Heart left ventricle (tissue), 16 donors: Measurements from ENCODE around the gene MAK. TPM values are rescaled to one million over a fixed set of nuclear protein-coding genes. Genes with fewer than 3 reads are reported as not detected.

Experiments
- ATAC-seq, 4 donors: fragments of 200-7000 bp; cut with Tn5 transposase; one replicate each; pipeline ENCODE4 v1.9.1; 2020 to 2022; ENCODE audit warnings: moderate library complexity in 4 of 4, mild to moderate bottlenecking in 3 of 4, moderate number of reproducible peaks in 1 of 4
- DNase-seq, 5 donors: peaks; one replicate each; pipeline ENCODE4 v3.0.0-alpha.2; 2020
- H3K27ac ChIP-seq, 12 donors: fragments of 200-600 bp; sonication (generic) in 4 of 12; one replicate each; pipeline versions ENCODE4 v1.5.0 to v1.8.0; 2016 to 2022; ENCODE audit warnings: mild to moderate bottlenecking in 2 of 12
- H3K27me3 ChIP-seq, 9 donors: fragments of 200-600 bp; sonication (generic) in 2 of 9; one replicate each; pipeline versions ENCODE4 v1.5.1 to v1.8.0; 2016 to 2022; ENCODE audit warnings: mild to moderate bottlenecking in 3 of 9
- H3K36me3 ChIP-seq, 9 donors: fragments of 200-600 bp; sonication (generic) in 2 of 9; one replicate each; pipeline versions ENCODE4 v1.5.0 to v1.8.0; 2018 to 2022; ENCODE audit warnings: mild to moderate bottlenecking in 2 of 9
- H3K4me1 ChIP-seq, 12 donors: fragments of 200-600 bp; sonication (generic) in 4 of 12; one replicate each; pipeline versions ENCODE4 v1.5.0 to v1.8.0; 2016 to 2022; ENCODE audit warnings: mild to moderate bottlenecking in 3 of 12
- H3K4me3 ChIP-seq, 12 donors: fragments of 200-600 bp; sonication (generic) in 4 of 12; one replicate each; pipeline versions ENCODE4 v1.5.0 to v1.8.0; 2017 to 2022; ENCODE audit warnings: mild to moderate bottlenecking in 9 of 12, moderate library complexity in 4 of 12
- H3K9me3 ChIP-seq, 12 donors: fragments of 200-600 bp; sonication (generic) in 4 of 12; one replicate each; pipeline versions ENCODE4 v1.5.0 to v1.8.0; 2016 to 2022; ENCODE audit warnings: mild to moderate bottlenecking in 1 of 12
- CTCF ChIP-seq, 12 donors: fragments of 200-600 bp; sonication (generic) in 4 of 12; IDR thresholded peaks; one replicate each; pipeline versions ENCODE4 v1.5.0 to v1.8.0; 2018 to 2022; ENCODE audit warnings: antibody characterized with exemption in 12 of 12, mild to moderate bottlenecking in 5 of 12
- POLR2A ChIP-seq, 2 donors: fragments of 450-650 bp; IDR thresholded peaks; one replicate each; pipeline ENCODE4 v1.6.1; 2017; ENCODE audit warnings: antibody characterized with exemption in 2 of 2, mild to moderate bottlenecking in 2 of 2, moderate library complexity in 2 of 2
- WGBS, 4 donors: extraction: QIAGEN DNeasy Blood & Tissue Kit in 2 of 4; methylation state at CpG; one replicate each; pipeline versions ENCODE4 v1.1.5 to v1.1.7; 2013 to 2018; 5-methylcytosine and 5-hydroxymethylcytosine counted together
- intact Hi-C, 10 donors: fragments of 100-400 bp; cut with DNase I; formaldehyde crosslinking; loops; one replicate each; pipeline versions ENCODE4 v1.11.1 to v1.14.2; 2022
- polyA plus RNA-seq, 2 donors: library from polyadenylated mRNA; stranded (reverse); fragments of 200-250 nt; gene quantifications; one replicate each; pipeline ENCODE4 v1.2.3, GENCODE V29; 2013
- total RNA-seq, 9 donors: library from RNA; depleted of rRNA in 2 of 9; stranded (reverse); fragments of >200 nt in 2 of 9; fragmentation: NEBNext Ultra II Directional in 3 of 9; extraction: Animal tissue kit (Norgen Biotek cat#: 25700) in 3 of 9; gene quantifications; one replicate each; pipeline versions ENCODE4 v1.1.0 to v1.2.4, GENCODE V29; 2016 to 2023
- donor health status: ischemic (EF 13 %, LVEDD 7.1; RV severe dilation, severe dysfunction).
- donor health status: healthy with polysubstance abuse.
- donor health status: DM: no; HTN: yes; CAD: no.
- donor health status: DM: no; HTN: no; CAD: no.
- donor health status: ischemic (EF 25% LVEDD 6.9; RV normal size, moderate dysfunction).
- donor health status: ischemic (EF 25% LVEDD 5.7; RV mildly dilated, moderate dysfunction).
- donor health status: healthy.
- donor health status: DM: yes; HTN: yes; CAD: no.
- donor health status: ischemic (EF 35%, LVEDD 5.7; RV mildly dilated, moderate dysfunction).
- donor health status: nonischemic (EF 11% LVEDD 7.7; RV severe dilation, severe dysfunction).
- donor health status: DM: yes; HTN: yes; CAD: no.
- donor health status: PGD.
- donor health status: ischemic (EF 29% LVEDD 5.4; RV normal size, mild dysfunction).
- donor health status: nonischemic (EF 23%, LVEDD 6.1; RV moderate dilation, normal function).

MAK gene
- total and polyA plus RNA-seq, 11 donors: 0.04 to 0.36 (median 0.15) TPM; not detected in 5

- intact Hi-C loops: no loop called here
- ATAC-seq: no peak
- peaks cover 0 to 24% (median 3%) of the 10 kb centered on the region in 9 donors for H3K36me3 ChIP-seq
- H3K9me3 ChIP-seq: no peaks in the 10 kb centered on the region
- H3K27ac ChIP-seq: no peak overlapping the region
- 94 to 99% (median 97%) methylated on average over 5 of the region's 5 CpGs for WGBS, 4 donors
- no peak overlapping the region for H3K4me3 ChIP-seq
- H3K27me3 ChIP-seq: no peaks in the 10 kb centered on the region
- no peak for DNase-seq
- H3K4me1 ChIP-seq: no peaks in the 10 kb centered on the region
- TF ChIP-seq CTCF (IDR thresholded peaks at IDR 0.05): no peak
- no peak for TF ChIP-seq POLR2A (IDR thresholded peaks at IDR 0.05)
Observed at GRCh38 chr6:10791673-10792072, 46.7 kb downstream of the MAK start.

GRCh38 chr6:10779076-10779475 is 59.3 kb downstream of the MAK start:
- H3K27me3 ChIP-seq: no peaks in the 10 kb centered on the region
- H3K4me1 ChIP-seq: no peaks in the 10 kb centered on the region
- intact Hi-C loops: no loop called here
- 83 to 95% (median 92%) methylated on average over 8 of the region's 8 CpGs for WGBS, 4 donors
- H3K9me3 ChIP-seq: no peaks in the 10 kb centered on the region
- no peak overlapping the region for H3K27ac ChIP-seq
- ATAC-seq: no peak
- DNase-seq: no peak
- no peak for TF ChIP-seq CTCF (IDR thresholded peaks at IDR 0.05)
- TF ChIP-seq POLR2A (IDR thresholded peaks at IDR 0.05): no peak
- H3K4me3 ChIP-seq: no peak overlapping the region
- peaks cover 0 to 57% (median 8%) of the 10 kb centered on the region in 9 donors for H3K36me3 ChIP-seq

GRCh38 chr6:10778230-10778629 is 60.1 kb downstream of the MAK start:
- DNase-seq (no peak), ATAC-seq (no peak)
- 95 to 98% (median 96%) methylated on average over 3 of the region's 3 CpGs for WGBS, 4 donors
- Histone ChIP-seq H3K9me3 (no peaks in the 10 kb centered on the region), H3K36me3 (peaks cover 0 to 56% (median 11%) of the 10 kb centered on the region in 9 donors), H3K27ac (no peak overlapping the region), H3K4me3 (no peak overlapping the region), H3K4me1 (no peaks in the 10 kb centered on the region), H3K27me3 (no peaks in the 10 kb centered on the region)
- intact Hi-C loops: no loop called here
- TF ChIP-seq CTCF (IDR thresholded peaks at IDR 0.05) (no peak), POLR2A (IDR thresholded peaks at IDR 0.05) (no peak)

GRCh38 chr6:10771371-10771894 is 66.9 kb downstream of the MAK start:
- intact Hi-C loops: no loop called here

More at GRCh38 chr6:10771371-10771894, 66.9 kb downstream of the MAK start:
- 55 to 67% (median 60%) methylated on average over 12 of the region's 12 CpGs for WGBS, 4 donors
- H3K4me1 ChIP-seq: no peaks in the 10 kb centered on the region
- H3K27me3 ChIP-seq: no peaks in the 10 kb centered on the region
- no peak overlapping the region for H3K4me3 ChIP-seq
- H3K27ac ChIP-seq: no peak overlapping the region
- H3K9me3 ChIP-seq: no peaks in the 10 kb centered on the region
- no peak for TF ChIP-seq CTCF (IDR thresholded peaks at IDR 0.05)
- TF ChIP-seq POLR2A (IDR thresholded peaks at IDR 0.05): no peak
- DNase-seq (no peak), ATAC-seq (no peak)
- peaks cover 0 to 62% (median 25%) of the 10 kb centered on the region in 9 donors for H3K36me3 ChIP-seq
